Measurements from ENCODE around the gene RASAL2. TPM values are rescaled to one million over a fixed set of nuclear protein-coding genes. Genes with fewer than 3 reads are reported as not detected.

Gene RASAL2
- total and polyA plus RNA-seq, 2 of the 13 experiments (the other 11 are each of a cell fraction or from before 2014, with no cell fraction given) = 5.4 to 5.9 TPM

DNA sequence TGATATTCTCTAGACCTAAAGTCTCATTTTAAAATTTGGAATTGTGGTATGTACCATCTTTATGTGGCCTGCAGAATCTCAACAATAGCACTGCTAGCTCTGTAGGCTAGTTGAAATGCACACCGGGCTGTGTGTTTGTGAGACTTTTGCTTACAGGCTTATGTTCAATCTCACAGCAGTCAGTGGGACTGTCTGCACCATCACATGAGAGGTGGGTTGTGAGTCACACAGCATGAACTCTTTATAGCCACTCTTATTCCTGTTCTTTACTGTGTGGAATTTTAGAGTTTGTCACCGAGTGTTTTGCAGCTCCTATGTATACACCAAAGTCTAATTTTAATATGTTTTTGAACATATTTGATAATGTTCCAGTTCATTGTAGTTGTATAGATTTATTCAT, 74.6 kb downstream of the RASAL2 start:
- BruUV-seq (replicated peaks) = no TSS peak
- Histone ChIP-seq H3K4me1 (ENCODE audit: insufficient read depth, low read length) (no peaks in the 10 kb centered on the region), H3K4me3 (replicated peaks in 1 of 3; ENCODE audit: insufficient read depth in 1 of 3, low read depth in 2 of 3, low read length in 3 of 3) (no peak overlapping the region), H3K27me3 (ENCODE audit: control insufficient read depth in 1 of 2, insufficient read depth in 2 of 2, low read length in 2 of 2) (no peaks in the 10 kb centered on the region), H3K79me2 (ENCODE audit: insufficient read depth, low read length) (no peaks in the 10 kb centered on the region), H4K20me1 (ENCODE audit: insufficient read depth, low read length) (no peaks in the 10 kb centered on the region), H3K9me3 (ENCODE audit: low read length) (no peaks in the 10 kb centered on the region), H2AFZ (ENCODE audit: low read length) (no peak overlapping the region), H3K9ac (ENCODE audit: insufficient read depth, low read depth, low read length) (no peak overlapping the region), H3K4me2 (ENCODE audit: low read depth, low read length) (no peak overlapping the region), H3K36me3 (replicated peaks in 1 of 2; ENCODE audit: control insufficient read depth in 1 of 2, insufficient read depth in 2 of 2, low read length in 2 of 2) (no peaks in the 10 kb centered on the region), H3K27ac (ENCODE audit: extremely low read length, insufficient read depth, low read length) (no peak overlapping the region)
- ATAC-seq = no peak
- no peak for DNase-seq (ENCODE audit: low spot score)
- in situ Hi-C loops (cut with HindIII; ENCODE audit: extremely low pct_ligation_motif_present, low pct_unique_long_range_greater_than_20kb) = no loop called here
- TF ChIP-seq THAP9 (CRISPR knock-in tag; IDR thresholded peaks at IDR 0.05; ENCODE audit: borderline replicate concordance) (no peak), KAT7 (CRISPR knock-in tag; IDR thresholded peaks at IDR 0.05; ENCODE audit: borderline replicate concordance) (no peak)
- intact Hi-C loops (cut with micrococcal nuclease; ENCODE audit: unreplicated experiment) = no loop called here
- WGBS (ENCODE audit: low lambda C conversion rate) = 98% methylated on average over 2 of the region's 2 CpGs
- CTCF ChIA-PET (ENCODE audit: low intra/inter-chr PET ratio, low total read pairs) = no interaction called here
- no peak for FAIRE-seq
- POLR2A ChIA-PET = no interaction called here

- H3K4me3 ChIP-seq (replicated peaks in 1 of 3; ENCODE audit: insufficient read depth in 1 of 3, low read depth in 2 of 3, low read length in 3 of 3) = no peak overlapping the region
- H2AFZ ChIP-seq (ENCODE audit: low read length) = no peak overlapping the region
- no peaks in the 10 kb centered on the region for H3K79me2 ChIP-seq (ENCODE audit: insufficient read depth, low read length)
- H3K4me1 ChIP-seq (ENCODE audit: insufficient read depth, low read length) = no peaks in the 10 kb centered on the region
- H3K4me2 ChIP-seq (ENCODE audit: low read depth, low read length) = no peak overlapping the region
- intact Hi-C loops (cut with micrococcal nuclease; ENCODE audit: unreplicated experiment) (no loop called here), in situ Hi-C loops (cut with HindIII; ENCODE audit: extremely low pct_ligation_motif_present, low pct_unique_long_range_greater_than_20kb) (no loop called here)
- no peak for DNase-seq (ENCODE audit: low spot score)
- TF ChIP-seq GFI1 (CRISPR knock-in tag; IDR thresholded peaks at IDR 0.05; ENCODE audit: borderline replicate concordance) = no peak
- no peak for TF ChIP-seq ZSCAN31 (CRISPR knock-in tag; IDR thresholded peaks at IDR 0.05; ENCODE audit: low read depth)
- TF ChIP-seq SMARCC2 (IDR thresholded peaks at IDR 0.05) = no peak
- TF ChIP-seq ZFY (CRISPR knock-in tag; IDR thresholded peaks at IDR 0.05) = no peak
- TF ChIP-seq ZNF251 (CRISPR knock-in tag; IDR thresholded peaks at IDR 0.05) = no peak
- TF ChIP-seq ZNF687 (CRISPR knock-in tag; IDR thresholded peaks at IDR 0.05) = no peak
- no peak for TF ChIP-seq SNRNP70 (IDR thresholded peaks at IDR 0.05; ENCODE audit: low read depth, low read length)
- no peak for TF ChIP-seq ZNF562 (CRISPR knock-in tag; IDR thresholded peaks at IDR 0.05; ENCODE audit: borderline replicate concordance)
- TF ChIP-seq SCMH1 (CRISPR knock-in tag; IDR thresholded peaks at IDR 0.05; ENCODE audit: borderline replicate concordance) = no peak
- TF ChIP-seq ZNF160 (CRISPR knock-in tag; IDR thresholded peaks at IDR 0.05) = no peak
- POLR2A ChIA-PET = no interaction called here
- 91% methylated on average over 1 of the region's 1 CpG for WGBS (ENCODE audit: low lambda C conversion rate)
- H3K9me3 ChIP-seq (ENCODE audit: low read length) = no peaks in the 10 kb centered on the region
- H3K27me3 ChIP-seq (ENCODE audit: control insufficient read depth in 1 of 2, insufficient read depth in 2 of 2, low read length in 2 of 2) = no peaks in the 10 kb centered on the region
- no peak overlapping the region for H3K27ac ChIP-seq (ENCODE audit: extremely low read length, insufficient read depth, low read length)
- no peak overlapping the region for H3K9ac ChIP-seq (ENCODE audit: insufficient read depth, low read depth, low read length)
- H4K20me1 ChIP-seq (ENCODE audit: insufficient read depth, low read length) = no peaks in the 10 kb centered on the region
- H3K36me3 ChIP-seq (replicated peaks in 1 of 2; ENCODE audit: control insufficient read depth in 1 of 2, insufficient read depth in 2 of 2, low read length in 2 of 2) = no peaks in the 10 kb centered on the region
- no peak for ATAC-seq
- no peak for FAIRE-seq
- CTCF ChIA-PET (ENCODE audit: low intra/inter-chr PET ratio, low total read pairs) = no interaction called here
- BruUV-seq (replicated peaks) = no TSS peak
Observed at GRCh38 chr1:178169649-178170048, 75.7 kb downstream of the RASAL2 start.

Measured in HepG2 (cell line).